GM19452 (cell line): ENCODE data around the gene MKLN1.

Source experiments
- ATAC-seq: cut with Tn5 transposase; IDR thresholded peaks from one replicate; pipeline ENCODE4 v1.9.1; 2021; ENCODE audit not compliant: unreplicated experiment

The MKLN1 gene

GRCh38 chr7:131346885-131347592 lies 19.4 kb downstream of the MKLN1 start:
- no peak for ATAC-seq

DNA sequence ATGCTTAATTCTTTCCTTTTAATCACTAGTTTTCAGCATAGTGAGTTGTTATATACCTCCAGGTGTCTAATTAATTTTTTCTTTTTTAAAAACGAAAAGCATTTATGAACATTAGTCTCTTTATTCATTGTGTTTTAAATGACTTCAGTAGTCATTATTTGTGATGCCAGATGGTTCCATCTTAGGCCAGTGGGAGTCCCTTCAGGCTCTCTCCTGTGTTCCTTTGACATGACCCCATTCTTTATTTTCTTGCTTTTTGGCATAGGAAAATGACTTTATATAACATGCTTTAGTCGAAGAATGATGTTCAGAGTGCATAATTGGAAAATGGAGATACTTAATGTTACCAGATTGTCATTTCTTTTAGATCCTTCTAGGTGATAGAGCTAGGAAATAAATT lies 24.4 kb downstream of the MKLN1 start:
- ATAC-seq, result no peak

DNA sequence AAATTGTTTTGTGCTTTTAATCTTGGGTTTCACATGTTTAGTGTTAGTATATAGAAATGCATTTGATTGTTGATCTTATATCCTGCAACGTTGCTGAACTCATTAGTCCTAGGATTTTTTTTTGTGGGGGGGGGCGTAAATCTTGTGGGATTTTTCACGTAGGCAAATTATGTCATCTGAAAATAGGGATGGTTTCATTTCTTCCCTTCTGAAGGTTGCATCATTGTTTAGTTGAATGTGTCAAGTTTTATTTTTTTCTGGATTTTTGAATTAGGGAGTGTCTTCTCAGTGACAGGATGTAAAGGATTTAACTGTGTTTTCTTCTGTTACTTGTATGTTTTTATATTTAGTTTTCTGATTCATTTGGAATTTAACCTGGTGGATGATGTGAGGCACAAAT lies 26.7 kb downstream of the MKLN1 start:
- no peak for ATAC-seq

DNA sequence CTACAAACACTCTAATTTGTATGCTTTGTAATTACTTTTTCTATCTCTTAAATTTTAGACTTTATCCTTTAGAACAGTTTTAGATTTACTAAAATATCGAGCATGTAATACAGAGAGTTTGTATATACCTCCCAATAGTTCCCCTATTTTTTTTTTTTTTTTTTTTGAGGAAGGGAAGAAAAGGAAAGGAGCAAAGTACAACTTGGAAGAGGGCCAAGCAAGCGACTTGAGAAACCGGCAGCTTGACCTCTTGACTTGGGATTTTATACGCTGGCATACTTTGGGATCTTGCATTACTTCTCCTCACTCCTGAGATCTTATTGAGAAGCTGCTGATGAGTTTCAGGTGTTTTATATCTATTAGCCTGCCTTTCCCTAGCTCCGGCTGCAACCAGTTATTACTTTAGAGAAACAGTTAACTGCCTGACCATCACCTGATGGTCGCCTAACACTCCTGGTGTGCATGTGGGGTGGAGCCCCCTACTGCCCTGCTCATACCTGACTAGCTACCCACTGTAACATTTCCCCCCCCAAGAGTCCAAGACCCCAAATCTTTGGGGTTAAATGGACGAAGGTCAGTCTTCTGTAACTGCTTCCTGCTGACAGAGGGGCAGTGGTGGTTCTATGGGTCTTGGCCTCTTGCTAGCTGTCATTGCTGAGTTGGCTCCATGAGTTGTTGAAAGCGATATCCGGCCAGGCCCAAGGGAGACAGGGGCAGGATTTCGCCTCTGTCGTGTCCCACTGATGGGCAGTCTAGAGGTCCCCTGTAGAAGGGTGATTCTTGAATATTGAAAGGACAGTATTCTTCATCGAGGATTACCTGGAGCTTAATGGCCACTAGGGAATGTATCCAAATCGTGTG lies 28.5 kb downstream of the MKLN1 start:
- ATAC-seq, result no peak

DNA sequence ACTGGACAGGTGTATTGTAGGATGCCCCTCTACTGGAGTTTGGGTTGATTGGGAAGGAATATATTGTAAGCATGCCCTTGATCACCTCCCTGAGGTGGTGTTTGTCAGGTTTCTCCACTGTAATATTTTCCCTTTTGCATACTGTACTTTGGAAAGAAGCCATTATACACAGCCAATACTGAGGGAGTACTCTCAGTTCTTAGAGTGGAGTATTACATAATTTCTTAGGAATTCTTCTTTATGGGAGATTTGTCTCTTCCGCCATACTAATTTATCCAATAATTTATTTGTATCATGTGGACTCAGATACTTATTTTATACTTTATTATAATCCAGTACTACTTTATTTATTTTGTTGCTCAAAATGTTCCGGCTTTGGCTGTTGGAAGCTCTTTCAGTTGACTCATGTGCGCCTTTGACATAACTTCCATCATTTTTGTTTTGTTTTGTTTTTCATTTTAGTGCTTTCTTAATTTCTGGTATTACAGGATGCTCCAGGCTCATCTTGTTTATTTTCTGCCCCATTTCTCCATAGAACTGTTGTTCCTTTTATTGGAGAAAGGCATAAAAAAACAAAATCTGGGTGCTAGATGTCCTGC lies 29.7 kb downstream of the MKLN1 start:
- ATAC-seq, result no peak

DNA sequence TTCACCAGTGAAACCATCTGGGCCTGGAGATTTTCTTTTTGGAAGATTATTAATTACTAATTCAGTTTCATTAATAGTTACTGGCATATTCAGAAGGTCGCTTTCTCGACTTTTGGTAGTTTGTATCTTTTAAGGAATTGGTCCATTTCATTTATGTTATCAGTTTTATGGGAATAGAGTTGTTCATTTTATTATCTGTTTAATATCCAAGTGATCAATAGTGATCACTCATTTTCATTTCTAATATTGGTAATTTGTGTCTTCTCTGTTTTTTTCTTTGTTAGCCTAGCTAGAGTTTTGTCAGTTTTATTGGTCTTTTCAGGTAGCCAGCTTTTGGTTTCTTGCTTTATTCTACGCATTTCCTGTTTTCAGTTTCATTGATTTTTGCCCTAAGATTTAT lies 31.0 kb downstream of the MKLN1 start:
- ATAC-seq, result no peak

GRCh38 chr7:131359136-131359776 lies 31.6 kb downstream of the MKLN1 start:
- ATAC-seq, result no peak

DNA sequence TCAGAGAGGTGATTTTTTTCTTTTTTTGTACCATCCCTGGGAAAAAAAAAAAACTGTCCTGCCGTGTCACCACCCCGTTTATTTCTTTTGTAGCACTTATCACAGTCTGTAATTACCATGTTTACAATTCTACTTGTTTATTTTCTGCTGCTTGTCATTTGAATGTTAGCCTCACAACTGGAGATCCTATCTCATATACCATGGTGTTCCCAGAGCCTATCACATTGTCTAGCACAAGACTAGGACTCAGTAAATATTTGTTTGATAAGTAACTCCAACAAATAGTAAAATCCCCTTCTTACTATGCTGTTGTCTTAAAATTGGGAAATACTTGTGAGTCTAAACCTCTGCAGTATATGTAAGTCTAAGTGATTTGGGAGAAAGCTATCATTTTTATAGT lies 36.0 kb downstream of the MKLN1 start:
- no peak for ATAC-seq

DNA sequence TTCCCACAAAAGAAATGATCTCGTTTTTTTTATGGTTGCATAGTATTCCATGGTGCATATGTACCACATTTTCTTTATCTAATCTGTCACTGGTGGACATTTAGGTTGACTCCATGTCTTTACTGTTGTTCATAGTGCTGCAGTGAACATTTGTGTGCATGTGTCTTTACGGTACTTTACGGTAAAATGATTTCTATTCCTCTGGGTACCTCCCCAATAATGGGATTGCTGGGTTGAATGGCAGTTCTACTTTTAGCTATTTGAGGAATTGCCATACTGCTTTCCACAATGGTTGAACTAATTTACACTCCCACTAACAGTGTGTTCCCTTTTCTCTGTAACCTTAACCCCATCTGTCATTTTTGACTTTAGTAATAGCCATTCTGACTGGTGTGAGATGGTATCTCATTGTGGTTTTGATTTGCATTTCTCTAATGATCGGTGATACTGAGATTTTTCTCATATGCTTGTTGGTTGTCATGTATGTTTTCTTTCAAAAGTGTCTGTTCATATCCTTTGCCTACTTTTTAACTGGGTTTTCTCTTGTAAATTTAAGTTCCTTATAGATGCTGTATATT lies 37.2 kb downstream of the MKLN1 start:
- ATAC-seq, result no peak

- no peak for ATAC-seq
Observed at GRCh38 chr7:131365838-131366237, 38.2 kb downstream of the MKLN1 start.

DNA sequence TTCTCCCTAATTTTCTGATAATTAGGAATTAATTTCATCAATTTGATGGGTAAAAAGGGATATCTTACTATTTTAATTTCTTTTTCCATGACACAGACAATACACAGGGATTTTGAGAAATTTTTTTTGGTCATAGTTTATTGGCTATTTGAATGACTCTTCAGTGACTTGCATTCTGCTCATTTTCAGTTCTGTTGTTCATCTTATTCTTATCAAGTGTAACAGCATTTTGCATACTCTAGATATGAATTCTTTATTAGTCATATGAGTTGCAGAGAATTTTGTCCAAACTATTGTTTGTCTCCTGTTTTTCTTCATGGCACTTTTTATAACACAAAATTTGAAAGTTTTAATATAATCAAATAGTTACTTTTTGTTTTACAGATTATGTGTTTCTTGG lies 41.7 kb downstream of the MKLN1 start:
- ATAC-seq, result no peak

- ATAC-seq, result peak; percentile 87
Observed at GRCh38 chr7:131370523-131370968, 42.9 kb downstream of the MKLN1 start.

DNA sequence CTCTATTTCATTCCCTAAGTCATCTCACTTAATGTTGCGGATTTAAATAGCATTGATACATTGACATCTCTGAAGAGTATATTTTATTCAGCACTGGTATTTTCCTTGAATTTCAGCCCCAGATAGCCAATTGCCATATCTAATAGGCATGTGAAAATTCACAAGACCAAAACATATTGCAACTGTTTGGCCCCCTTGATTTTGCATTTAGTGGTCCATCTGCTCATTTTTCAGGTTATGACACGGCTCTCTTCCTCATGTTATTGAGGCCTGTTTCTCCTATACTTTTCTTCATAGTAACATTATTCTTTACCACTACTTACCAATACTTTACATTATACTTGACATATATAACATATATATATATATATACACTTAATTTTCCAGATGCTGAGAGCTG lies 43.7 kb downstream of the MKLN1 start:
- no peak for ATAC-seq

DNA sequence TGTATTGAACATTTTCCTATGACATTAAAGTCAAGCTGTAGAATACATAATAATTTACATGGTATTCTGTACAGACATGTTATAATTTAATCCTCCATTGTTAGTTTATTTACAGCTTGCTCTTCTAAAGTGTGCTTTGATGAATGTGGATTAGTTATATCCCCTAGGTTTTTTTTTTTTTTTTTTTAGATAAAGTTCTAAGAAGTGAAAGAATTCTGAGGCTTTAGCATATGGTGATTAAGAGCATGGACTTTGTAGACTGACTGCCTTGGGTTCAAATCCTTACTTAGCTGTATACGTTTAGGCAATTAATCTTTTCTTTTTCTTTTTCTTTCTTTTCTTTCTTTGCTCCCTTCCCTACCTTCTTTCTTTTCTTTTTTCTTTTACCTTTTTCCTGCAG lies 44.9 kb downstream of the MKLN1 start:
- ATAC-seq, result no peak

DNA sequence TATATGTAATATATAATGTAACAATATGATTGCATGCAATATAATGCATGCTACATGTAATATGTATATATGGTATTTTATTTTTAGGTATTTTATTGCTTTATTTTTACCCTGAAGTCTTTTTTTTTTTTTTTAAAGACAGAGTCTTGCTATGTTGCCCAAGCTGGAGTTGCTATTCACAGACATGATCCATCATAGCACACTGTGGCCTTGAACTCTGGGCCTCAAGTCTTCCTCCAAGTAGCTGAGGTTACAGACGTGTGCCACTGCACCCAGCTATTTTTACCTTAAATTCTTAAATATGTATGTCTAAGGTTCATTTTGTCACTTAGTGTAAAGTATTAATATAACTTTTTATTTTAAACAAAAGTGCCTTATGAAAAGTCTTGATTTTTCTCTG lies 47.1 kb downstream of the MKLN1 start:
- no peak for ATAC-seq

- no peak for ATAC-seq
Observed at GRCh38 chr7:131381069-131381838, 53.6 kb downstream of the MKLN1 start.

DNA sequence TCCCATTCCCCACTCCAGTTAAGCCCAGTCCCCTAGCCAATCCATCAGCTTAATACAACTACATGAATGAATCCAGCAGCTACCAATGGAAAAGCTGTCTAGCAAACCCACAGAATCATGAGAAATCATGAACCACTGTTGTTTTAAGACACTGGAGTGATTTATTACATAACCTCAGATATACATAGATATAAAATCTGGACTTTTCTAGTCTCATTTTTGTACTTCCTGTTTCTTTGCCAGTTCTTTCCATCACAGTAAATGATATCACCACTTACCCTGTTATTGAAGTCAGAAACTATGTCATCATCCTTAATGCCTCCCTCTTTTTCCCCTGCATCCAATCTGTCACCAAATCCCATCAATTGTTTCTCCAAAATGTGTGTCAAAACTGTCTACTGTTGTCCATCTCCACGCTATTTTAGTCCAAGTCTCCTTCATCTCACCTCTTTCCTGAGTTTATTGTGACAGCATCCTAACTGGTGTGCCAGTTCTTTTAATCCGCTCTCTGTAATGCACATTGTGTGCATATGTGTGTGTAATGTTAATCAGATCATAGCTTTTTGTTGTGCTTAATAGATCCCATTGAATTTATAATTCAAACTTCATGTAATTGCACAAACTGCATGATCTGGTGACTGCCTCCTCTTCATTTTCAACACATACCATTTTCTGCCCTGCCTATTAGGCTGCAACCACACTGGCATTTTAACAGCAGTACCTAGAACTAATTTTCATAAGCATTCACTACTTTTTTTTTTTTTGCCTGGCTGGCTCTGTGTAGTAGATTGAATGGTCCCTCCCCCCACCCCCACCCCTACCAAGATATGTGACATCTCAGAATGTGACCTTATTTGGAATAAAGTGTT lies 56.0 kb downstream of the MKLN1 start:
- ATAC-seq, result no peak

- ATAC-seq, result no peak
Observed at GRCh38 chr7:131384286-131384635, 56.6 kb downstream of the MKLN1 start.

GRCh38 chr7:131385039-131385605 lies 57.4 kb downstream of the MKLN1 start:
- no peak for ATAC-seq
